Liver (tissue), 9 donors: Measurements from ENCODE around the gene CABLES1. TPM values are rescaled to one million over a fixed set of nuclear protein-coding genes. Genes with fewer than 3 reads are reported as not detected.

Experiments
- DNase-seq: peaks from one replicate; pipeline ENCODE4 v3.0.0-alpha.2; 2017; ENCODE audit warnings: low spot score
- H3K27ac ChIP-seq, 2 donors: one replicate each; pipeline ENCODE4 v1.7.0; 2013; ENCODE audit warnings: inconsistent platforms in 2 of 2, low read length in 2 of 2, control low read depth in 1 of 2, low read depth in 1 of 2, mild to moderate bottlenecking in 1 of 2
- H3K27me3 ChIP-seq, 4 donors: one replicate each; pipeline versions ENCODE4 v1.6.1 to v1.7.0; 2013; ENCODE audit warnings: low read length in 3 of 4, inconsistent platforms in 1 of 4, mild to moderate bottlenecking in 1 of 4, moderate library complexity in 1 of 4; ENCODE audit not compliant: control insufficient read depth in 4 of 4, insufficient read depth in 4 of 4
- H3K36me3 ChIP-seq, 4 donors: one replicate each; pipeline versions ENCODE4 v1.6.1 to v1.7.0; 2013; ENCODE audit warnings: low read length in 3 of 4, mild to moderate bottlenecking in 3 of 4, low read depth in 1 of 4, moderate library complexity in 1 of 4; ENCODE audit not compliant: control insufficient read depth in 4 of 4, insufficient read depth in 3 of 4
- H3K4me1 ChIP-seq, 4 donors: one replicate each; pipeline versions ENCODE4 v1.6.1 to v1.7.0; 2013; ENCODE audit warnings: low read length in 3 of 4, mild to moderate bottlenecking in 3 of 4, moderate library complexity in 1 of 4; ENCODE audit not compliant: control insufficient read depth in 4 of 4, insufficient read depth in 4 of 4
- H3K4me3 ChIP-seq, 3 donors: one replicate each; pipeline versions ENCODE4 v1.6.1 to v1.7.0; 2013; ENCODE audit warnings: low read length in 3 of 3, control low read depth in 1 of 3, low read depth in 1 of 3, mild to moderate bottlenecking in 1 of 3
- H3K9ac ChIP-seq, 2 donors: one replicate each; pipeline ENCODE4 v1.7.0; 2013; ENCODE audit warnings: low read length in 2 of 2, mild to moderate bottlenecking in 2 of 2, moderate library complexity in 2 of 2, control low read depth in 1 of 2, low read depth in 1 of 2
- H3K9me3 ChIP-seq, 4 donors: one replicate each; pipeline versions ENCODE4 v1.6.1 to v1.7.0; 2013; ENCODE audit warnings: low read length in 3 of 4; ENCODE audit not compliant: control insufficient read depth in 4 of 4
- EGR1 ChIP-seq, 2 donors: IDR thresholded peaks; 2 replicates each; pipeline ENCODE4 v1.6.1; 2016 to 2018; ENCODE audit warnings: antibody characterized with exemption in 2 of 2, low read depth in 2 of 2
- FOXA1 ChIP-seq: IDR thresholded peaks from 2 replicates; pipeline ENCODE4 v1.6.1; 2016; ENCODE audit warnings: antibody characterized with exemption
- FOXA2 ChIP-seq: IDR thresholded peaks from 2 replicates; pipeline ENCODE4 v1.6.1; 2016; ENCODE audit warnings: antibody characterized with exemption
- GABPA ChIP-seq, 2 donors: IDR thresholded peaks in 1 of 2; conservative IDR thresholded peaks in 1 of 2; 2 replicates each; pipeline ENCODE4 v1.6.1; 2016; ENCODE audit warnings: antibody characterized with exemption in 2 of 2, mild to moderate bottlenecking in 1 of 2, moderate library complexity in 1 of 2
- HNF4A ChIP-seq, 2 donors: conservative IDR thresholded peaks; 2 replicates each; pipeline ENCODE4 v1.6.1; 2016; ENCODE audit warnings: antibody characterized with exemption in 2 of 2, mild to moderate bottlenecking in 2 of 2
- JUND ChIP-seq, 2 donors: IDR thresholded peaks; 2 replicates each; pipeline ENCODE4 v1.6.1; 2016; ENCODE audit warnings: antibody characterized with exemption in 2 of 2
- NR2F2 ChIP-seq: IDR thresholded peaks from 2 replicates; pipeline ENCODE4 v1.6.1; 2016; ENCODE audit warnings: antibody characterized with exemption
- RAD21 ChIP-seq, 2 donors: IDR thresholded peaks; 2 replicates each; pipeline ENCODE4 v1.6.1; 2016; ENCODE audit warnings: antibody characterized with exemption in 2 of 2, mild to moderate bottlenecking in 2 of 2
- RXRA ChIP-seq, 2 donors: IDR thresholded peaks; 2 replicates each; pipeline ENCODE4 v1.6.1; 2017 to 2018; ENCODE audit warnings: antibody characterized with exemption in 2 of 2, mild to moderate bottlenecking in 1 of 2
- SP1 ChIP-seq: IDR thresholded peaks from 2 replicates; pipeline ENCODE4 v1.6.1; 2018; ENCODE audit warnings: antibody characterized with exemption, mild to moderate bottlenecking
- TAF1 ChIP-seq: conservative IDR thresholded peaks from 2 replicates; pipeline ENCODE4 v1.6.1; 2016; ENCODE audit warnings: antibody characterized with exemption, mild to moderate bottlenecking
- YY1 ChIP-seq: IDR thresholded peaks from 2 replicates; pipeline ENCODE4 v1.6.1; 2016; ENCODE audit warnings: antibody characterized with exemption, mild to moderate bottlenecking
- WGBS: extraction: QIAGEN DNeasy Blood & Tissue Kit; methylation state at CpG from one replicate; pipeline ENCODE4 v1.1.7; 2013; 5-methylcytosine and 5-hydroxymethylcytosine counted together
- polyA plus RNA-seq, 2 donors: library from polyadenylated mRNA; stranded (reverse) in 1 of 2; unstranded in 1 of 2; fragments of 200-250 nt in 1 of 2; fragments of >200 nt in 1 of 2; fragmentation: Nextera tagmentation in 1 of 2; extraction: Ambion mirVana in 1 of 2; gene quantifications; one replicate each; pipeline versions ENCODE4 v1.2.1 to v1.2.3, GENCODE V29; 2013 to 2015
- total RNA-seq, 2 donors: library from RNA; depleted of rRNA; stranded (reverse); fragments of >200 nt; gene quantifications; one replicate each; pipeline ENCODE4 v1.2.3, GENCODE V29; 2014
- TF ChIP-seq, protein P1 (sequence below): IDR thresholded peaks from 2 replicates; pipeline ENCODE4 v1.6.1; 2016; ENCODE audit warnings: antibody characterized with exemption, mild to moderate bottlenecking
- TF ChIP-seq, protein P2 (sequence below): IDR thresholded peaks from 2 replicates; pipeline ENCODE4 v1.6.1; 2016; ENCODE audit warnings: antibody characterized with exemption
- TF ChIP-seq, protein P3 (sequence below): IDR thresholded peaks from 2 replicates; pipeline ENCODE4 v1.6.1; 2016; ENCODE audit warnings: antibody characterized with exemption
- TF ChIP-seq, protein P4 (sequence below): IDR thresholded peaks from 2 replicates; pipeline ENCODE4 v1.6.1; 2016; ENCODE audit warnings: antibody characterized with exemption
- TF ChIP-seq, protein P5 (sequence below): fragments of 150-350 bp; IDR thresholded peaks from 2 replicates; pipeline ENCODE4 v1.5.1; 2017; ENCODE audit warnings: improper control_type of control experiment, low read depth, low read length; ENCODE audit not compliant: missing input control
- donor health status: healthy.
- donor health status: healthy.
- donor health status: healthy.
- donor health status: healthy.
- donor health status: healthy.

CABLES1 gene
- total and polyA plus RNA-seq, 4 donors, result 3.3 to 8.9 (median 4.5) TPM

DNA sequence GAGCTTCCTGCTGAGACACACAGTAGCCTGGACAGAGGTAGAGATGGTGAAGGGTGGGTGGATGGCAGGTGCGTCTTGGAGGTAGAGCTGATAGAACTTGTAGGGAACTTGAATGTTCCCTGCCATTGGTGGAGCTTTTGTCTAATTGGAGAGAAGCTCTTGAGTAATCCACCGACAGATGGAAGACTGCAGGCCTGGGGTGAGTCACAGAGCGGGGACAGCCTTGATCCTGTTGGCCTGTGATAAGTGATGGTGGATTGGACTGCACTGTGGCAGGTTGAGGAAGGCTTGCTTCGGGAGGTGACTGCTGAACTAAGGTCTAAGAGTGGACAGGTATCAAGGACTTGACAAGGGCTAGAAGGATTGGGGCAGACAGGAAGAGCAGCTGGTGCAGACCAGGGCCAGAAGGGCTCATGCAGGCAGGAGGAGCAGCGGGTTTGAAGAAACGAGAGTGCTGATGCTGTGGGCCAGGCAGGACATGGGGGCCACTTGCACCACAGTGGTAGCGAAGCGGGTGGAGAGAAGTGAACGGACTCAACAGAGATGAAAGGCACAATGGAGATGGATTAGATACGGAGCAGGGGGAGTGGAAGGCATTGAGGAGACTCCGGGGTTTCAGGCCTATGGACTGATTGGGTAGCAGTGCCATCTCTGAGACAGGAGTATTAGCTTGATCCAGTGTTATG is 16.3 kb downstream of the CABLES1 start:
- no peaks in the 10 kb centered on the region for H3K9me3 ChIP-seq
- no peaks in the 10 kb centered on the region for H3K27me3 ChIP-seq
- no peaks in the 10 kb centered on the region for H3K36me3 ChIP-seq
- WGBS, result 96% methylated on average over 11 of the region's 11 CpGs
- DNase-seq, result no peak
- H3K4me3 ChIP-seq, result no peak overlapping the region
- H3K27ac ChIP-seq, result no peak overlapping the region
- H3K9ac ChIP-seq, result no peak overlapping the region
- TF ChIP-seq EGR1 (IDR thresholded peaks at IDR 0.05; ENCODE audit: low read depth in 2 of 2) (no peak), RAD21 (IDR thresholded peaks at IDR 0.05) (no peak), HNF4A (conservative IDR thresholded peaks at IDR 0.05) (no peak), GABPA (IDR thresholded peaks at IDR 0.05 in 1 of 2, conservative IDR thresholded peaks at IDR 0.05 in 1 of 2) (no peak), NR2F2 (no peak), SP1 (no peak), FOXA1 (no peak)
- TF ChIP-seq, protein P1, sequence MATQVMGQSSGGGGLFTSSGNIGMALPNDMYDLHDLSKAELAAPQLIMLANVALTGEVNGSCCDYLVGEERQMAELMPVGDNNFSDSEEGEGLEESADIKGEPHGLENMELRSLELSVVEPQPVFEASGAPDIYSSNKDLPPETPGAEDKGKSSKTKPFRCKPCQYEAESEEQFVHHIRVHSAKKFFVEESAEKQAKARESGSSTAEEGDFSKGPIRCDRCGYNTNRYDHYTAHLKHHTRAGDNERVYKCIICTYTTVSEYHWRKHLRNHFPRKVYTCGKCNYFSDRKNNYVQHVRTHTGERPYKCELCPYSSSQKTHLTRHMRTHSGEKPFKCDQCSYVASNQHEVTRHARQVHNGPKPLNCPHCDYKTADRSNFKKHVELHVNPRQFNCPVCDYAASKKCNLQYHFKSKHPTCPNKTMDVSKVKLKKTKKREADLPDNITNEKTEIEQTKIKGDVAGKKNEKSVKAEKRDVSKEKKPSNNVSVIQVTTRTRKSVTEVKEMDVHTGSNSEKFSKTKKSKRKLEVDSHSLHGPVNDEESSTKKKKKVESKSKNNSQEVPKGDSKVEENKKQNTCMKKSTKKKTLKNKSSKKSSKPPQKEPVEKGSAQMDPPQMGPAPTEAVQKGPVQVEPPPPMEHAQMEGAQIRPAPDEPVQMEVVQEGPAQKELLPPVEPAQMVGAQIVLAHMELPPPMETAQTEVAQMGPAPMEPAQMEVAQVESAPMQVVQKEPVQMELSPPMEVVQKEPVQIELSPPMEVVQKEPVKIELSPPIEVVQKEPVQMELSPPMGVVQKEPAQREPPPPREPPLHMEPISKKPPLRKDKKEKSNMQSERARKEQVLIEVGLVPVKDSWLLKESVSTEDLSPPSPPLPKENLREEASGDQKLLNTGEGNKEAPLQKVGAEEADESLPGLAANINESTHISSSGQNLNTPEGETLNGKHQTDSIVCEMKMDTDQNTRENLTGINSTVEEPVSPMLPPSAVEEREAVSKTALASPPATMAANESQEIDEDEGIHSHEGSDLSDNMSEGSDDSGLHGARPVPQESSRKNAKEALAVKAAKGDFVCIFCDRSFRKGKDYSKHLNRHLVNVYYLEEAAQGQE, result no peak
- peaks cover 0 to 17% (median 4%) of the 10 kb centered on the region in 4 donors for H3K4me1 ChIP-seq

DNA sequence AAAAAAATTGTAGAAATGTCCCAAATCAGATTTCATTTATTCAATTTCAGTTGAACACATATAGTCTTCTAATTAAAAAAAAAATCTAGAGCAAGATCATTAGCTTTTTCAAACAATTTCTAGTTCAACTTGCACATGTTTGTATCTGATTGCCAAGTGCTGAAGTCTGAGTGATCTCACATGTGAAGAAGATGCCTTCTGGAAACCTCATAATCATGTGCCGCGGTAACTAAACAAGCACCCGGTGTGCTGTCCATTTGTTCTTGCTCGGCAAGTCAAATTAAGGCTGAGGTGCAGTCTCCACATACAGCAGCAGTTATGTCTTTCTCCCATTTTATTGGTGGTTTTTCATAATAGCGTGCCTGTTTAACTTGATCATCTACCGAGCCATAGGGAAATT is 18.7 kb downstream of the CABLES1 start:
- H3K4me3 ChIP-seq, result no peak overlapping the region
- TF ChIP-seq, protein P2, sequence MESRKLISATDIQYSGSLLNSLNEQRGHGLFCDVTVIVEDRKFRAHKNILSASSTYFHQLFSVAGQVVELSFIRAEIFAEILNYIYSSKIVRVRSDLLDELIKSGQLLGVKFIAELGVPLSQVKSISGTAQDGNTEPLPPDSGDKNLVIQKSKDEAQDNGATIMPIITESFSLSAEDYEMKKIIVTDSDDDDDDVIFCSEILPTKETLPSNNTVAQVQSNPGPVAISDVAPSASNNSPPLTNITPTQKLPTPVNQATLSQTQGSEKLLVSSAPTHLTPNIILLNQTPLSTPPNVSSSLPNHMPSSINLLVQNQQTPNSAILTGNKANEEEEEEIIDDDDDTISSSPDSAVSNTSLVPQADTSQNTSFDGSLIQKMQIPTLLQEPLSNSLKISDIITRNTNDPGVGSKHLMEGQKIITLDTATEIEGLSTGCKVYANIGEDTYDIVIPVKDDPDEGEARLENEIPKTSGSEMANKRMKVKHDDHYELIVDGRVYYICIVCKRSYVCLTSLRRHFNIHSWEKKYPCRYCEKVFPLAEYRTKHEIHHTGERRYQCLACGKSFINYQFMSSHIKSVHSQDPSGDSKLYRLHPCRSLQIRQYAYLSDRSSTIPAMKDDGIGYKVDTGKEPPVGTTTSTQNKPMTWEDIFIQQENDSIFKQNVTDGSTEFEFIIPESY, result no peak
- TF ChIP-seq NR2F2 (no peak), SP1 (no peak), FOXA1 (no peak), HNF4A (conservative IDR thresholded peaks at IDR 0.05) (no peak), EGR1 (IDR thresholded peaks at IDR 0.05; ENCODE audit: low read depth in 2 of 2) (no peak), TAF1 (no peak), RAD21 (IDR thresholded peaks at IDR 0.05) (no peak), YY1 (no peak), RXRA (IDR thresholded peaks at IDR 0.05) (no peak), JUND (IDR thresholded peaks at IDR 0.05) (no peak), FOXA2 (no peak), GABPA (IDR thresholded peaks at IDR 0.05 in 1 of 2, conservative IDR thresholded peaks at IDR 0.05 in 1 of 2) (no peak)
- TF ChIP-seq, protein P1, result no peak
- TF ChIP-seq, protein P3, sequence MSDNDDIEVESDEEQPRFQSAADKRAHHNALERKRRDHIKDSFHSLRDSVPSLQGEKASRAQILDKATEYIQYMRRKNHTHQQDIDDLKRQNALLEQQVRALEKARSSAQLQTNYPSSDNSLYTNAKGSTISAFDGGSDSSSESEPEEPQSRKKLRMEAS, result no peak
- TF ChIP-seq, protein P4, sequence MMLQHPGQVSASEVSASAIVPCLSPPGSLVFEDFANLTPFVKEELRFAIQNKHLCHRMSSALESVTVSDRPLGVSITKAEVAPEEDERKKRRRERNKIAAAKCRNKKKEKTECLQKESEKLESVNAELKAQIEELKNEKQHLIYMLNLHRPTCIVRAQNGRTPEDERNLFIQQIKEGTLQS, result no peak
- TF ChIP-seq, protein P5, sequence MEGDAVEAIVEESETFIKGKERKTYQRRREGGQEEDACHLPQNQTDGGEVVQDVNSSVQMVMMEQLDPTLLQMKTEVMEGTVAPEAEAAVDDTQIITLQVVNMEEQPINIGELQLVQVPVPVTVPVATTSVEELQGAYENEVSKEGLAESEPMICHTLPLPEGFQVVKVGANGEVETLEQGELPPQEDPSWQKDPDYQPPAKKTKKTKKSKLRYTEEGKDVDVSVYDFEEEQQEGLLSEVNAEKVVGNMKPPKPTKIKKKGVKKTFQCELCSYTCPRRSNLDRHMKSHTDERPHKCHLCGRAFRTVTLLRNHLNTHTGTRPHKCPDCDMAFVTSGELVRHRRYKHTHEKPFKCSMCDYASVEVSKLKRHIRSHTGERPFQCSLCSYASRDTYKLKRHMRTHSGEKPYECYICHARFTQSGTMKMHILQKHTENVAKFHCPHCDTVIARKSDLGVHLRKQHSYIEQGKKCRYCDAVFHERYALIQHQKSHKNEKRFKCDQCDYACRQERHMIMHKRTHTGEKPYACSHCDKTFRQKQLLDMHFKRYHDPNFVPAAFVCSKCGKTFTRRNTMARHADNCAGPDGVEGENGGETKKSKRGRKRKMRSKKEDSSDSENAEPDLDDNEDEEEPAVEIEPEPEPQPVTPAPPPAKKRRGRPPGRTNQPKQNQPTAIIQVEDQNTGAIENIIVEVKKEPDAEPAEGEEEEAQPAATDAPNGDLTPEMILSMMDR, result no peak
- H3K27me3 ChIP-seq, result no peaks in the 10 kb centered on the region
- H3K36me3 ChIP-seq, result no peaks in the 10 kb centered on the region
- H3K9ac ChIP-seq, result no peak overlapping the region
- peaks cover 3 to 14% (median 6%) of the 10 kb centered on the region in 4 donors for H3K4me1 ChIP-seq
- DNase-seq, result no peak
- H3K9me3 ChIP-seq, result no peaks in the 10 kb centered on the region
- H3K27ac ChIP-seq, result no peak overlapping the region
- 95% methylated on average over 6 of the region's 6 CpGs for WGBS
